ENCODE results near the gene OTOP3. TPM values are rescaled to one million over a fixed set of nuclear protein-coding genes. Genes with fewer than 3 reads are reported as not detected.
A peak's percentile ranks its signal among the peaks of the same experiment; 100 is the strongest.

Gene OTOP3
- total RNA-seq, 1 donor from 2014 or later: not detected

- no peaks in the 10 kb centered on the region for H3K36me3 Mint-ChIP-seq (ENCODE audit: low read depth)
- H3K27ac Mint-ChIP-seq (ENCODE audit: unreplicated experiment): no peak overlapping the region
- DNase-seq (ENCODE audit: low read depth, low spot score): no peak
- peaks cover 43% of the 10 kb centered on the region for H3K27me3 Mint-ChIP-seq (ENCODE audit: low read depth)
- peak overlapping the region; percentile 74 for H3K4me3 Mint-ChIP-seq
- TF ChIP-seq, protein P1, sequence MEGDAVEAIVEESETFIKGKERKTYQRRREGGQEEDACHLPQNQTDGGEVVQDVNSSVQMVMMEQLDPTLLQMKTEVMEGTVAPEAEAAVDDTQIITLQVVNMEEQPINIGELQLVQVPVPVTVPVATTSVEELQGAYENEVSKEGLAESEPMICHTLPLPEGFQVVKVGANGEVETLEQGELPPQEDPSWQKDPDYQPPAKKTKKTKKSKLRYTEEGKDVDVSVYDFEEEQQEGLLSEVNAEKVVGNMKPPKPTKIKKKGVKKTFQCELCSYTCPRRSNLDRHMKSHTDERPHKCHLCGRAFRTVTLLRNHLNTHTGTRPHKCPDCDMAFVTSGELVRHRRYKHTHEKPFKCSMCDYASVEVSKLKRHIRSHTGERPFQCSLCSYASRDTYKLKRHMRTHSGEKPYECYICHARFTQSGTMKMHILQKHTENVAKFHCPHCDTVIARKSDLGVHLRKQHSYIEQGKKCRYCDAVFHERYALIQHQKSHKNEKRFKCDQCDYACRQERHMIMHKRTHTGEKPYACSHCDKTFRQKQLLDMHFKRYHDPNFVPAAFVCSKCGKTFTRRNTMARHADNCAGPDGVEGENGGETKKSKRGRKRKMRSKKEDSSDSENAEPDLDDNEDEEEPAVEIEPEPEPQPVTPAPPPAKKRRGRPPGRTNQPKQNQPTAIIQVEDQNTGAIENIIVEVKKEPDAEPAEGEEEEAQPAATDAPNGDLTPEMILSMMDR (conservative IDR thresholded peaks at IDR 0.05): no peak
- H3K9me3 Mint-ChIP-seq: no peaks in the 10 kb centered on the region
- H3K4me1 Mint-ChIP-seq: peaks cover 5% of the 10 kb centered on the region
Measured at GRCh38 chr17:74970395-74970794, 34.7 kb downstream of the OTOP3 start.

DNA sequence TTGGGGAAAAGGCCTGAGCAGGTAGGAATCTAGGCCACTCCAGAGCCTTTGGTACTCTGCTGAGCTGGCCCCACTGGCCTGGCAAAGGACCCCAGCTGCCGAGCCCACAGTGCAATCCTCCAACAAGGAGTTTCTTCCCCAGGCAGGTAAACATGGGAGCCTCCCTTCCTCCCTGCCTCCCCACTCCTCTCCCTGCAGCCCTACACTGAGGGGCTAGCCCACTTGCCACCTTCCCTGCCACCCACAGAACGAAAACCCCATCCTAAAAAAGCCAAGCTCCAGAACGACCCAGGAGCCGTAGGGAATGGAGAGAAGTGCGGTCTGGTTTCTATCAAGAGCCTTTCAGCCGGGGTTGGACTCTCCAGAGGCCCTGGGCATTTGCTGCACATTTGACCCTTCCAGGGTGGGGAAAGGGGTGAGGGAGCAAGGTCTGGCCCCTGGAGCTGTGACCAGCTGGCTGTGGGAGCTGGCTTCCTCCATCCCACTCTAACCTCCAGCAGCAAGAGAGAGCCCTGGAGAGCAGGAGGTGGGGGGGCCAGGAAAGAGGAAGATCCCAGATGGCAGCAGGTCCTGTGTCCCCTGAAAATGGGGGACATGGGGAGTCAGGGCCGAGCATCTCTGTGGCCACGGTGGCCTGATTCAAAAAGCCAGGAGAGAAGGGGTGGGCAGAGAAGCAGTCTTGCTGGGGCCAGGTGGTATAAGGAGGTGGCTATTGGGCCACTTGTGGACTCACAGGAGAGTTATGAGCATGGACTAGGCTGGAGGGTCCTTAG is 35.6 kb downstream of the OTOP3 start:
- DNase-seq (ENCODE audit: low read depth, low spot score): no peak
- Mint-ChIP-seq H3K9me3 (no peaks in the 10 kb centered on the region), H3K4me3 (peak overlapping the region; percentile 74), H3K27me3 (ENCODE audit: low read depth) (peaks cover 52% of the 10 kb centered on the region), H3K27ac (ENCODE audit: unreplicated experiment) (no peak overlapping the region), H3K4me1 (peaks cover 5% of the 10 kb centered on the region), H3K36me3 (ENCODE audit: low read depth) (no peaks in the 10 kb centered on the region)
- TF ChIP-seq, protein P1 (conservative IDR thresholded peaks at IDR 0.05): no peak

DNA sequence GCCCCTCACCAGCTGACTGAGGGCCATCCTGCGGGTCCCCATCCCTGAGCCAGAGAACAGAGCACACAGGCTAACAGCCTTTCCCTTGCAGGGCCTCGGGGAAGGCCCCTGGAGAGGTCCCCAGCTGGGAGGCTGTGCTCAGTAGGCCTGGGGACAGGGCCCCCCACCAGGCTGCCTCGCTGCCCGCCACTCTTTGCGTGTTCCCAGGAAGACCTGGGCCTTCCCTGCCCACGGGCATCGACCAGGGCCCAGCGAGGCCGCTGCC is 36.1 kb downstream of the OTOP3 start:
- no peak for DNase-seq (ENCODE audit: low read depth, low spot score)
- TF ChIP-seq, protein P1 (conservative IDR thresholded peaks at IDR 0.05): no peak
- H3K4me3 Mint-ChIP-seq: peak overlapping the region; percentile 74
- H3K9me3 Mint-ChIP-seq: no peaks in the 10 kb centered on the region
- no peaks in the 10 kb centered on the region for H3K36me3 Mint-ChIP-seq (ENCODE audit: low read depth)
- H3K27ac Mint-ChIP-seq (ENCODE audit: unreplicated experiment): no peak overlapping the region
- peaks cover 5% of the 10 kb centered on the region for H3K4me1 Mint-ChIP-seq
- H3K27me3 Mint-ChIP-seq (ENCODE audit: low read depth): peaks cover 52% of the 10 kb centered on the region

DNA sequence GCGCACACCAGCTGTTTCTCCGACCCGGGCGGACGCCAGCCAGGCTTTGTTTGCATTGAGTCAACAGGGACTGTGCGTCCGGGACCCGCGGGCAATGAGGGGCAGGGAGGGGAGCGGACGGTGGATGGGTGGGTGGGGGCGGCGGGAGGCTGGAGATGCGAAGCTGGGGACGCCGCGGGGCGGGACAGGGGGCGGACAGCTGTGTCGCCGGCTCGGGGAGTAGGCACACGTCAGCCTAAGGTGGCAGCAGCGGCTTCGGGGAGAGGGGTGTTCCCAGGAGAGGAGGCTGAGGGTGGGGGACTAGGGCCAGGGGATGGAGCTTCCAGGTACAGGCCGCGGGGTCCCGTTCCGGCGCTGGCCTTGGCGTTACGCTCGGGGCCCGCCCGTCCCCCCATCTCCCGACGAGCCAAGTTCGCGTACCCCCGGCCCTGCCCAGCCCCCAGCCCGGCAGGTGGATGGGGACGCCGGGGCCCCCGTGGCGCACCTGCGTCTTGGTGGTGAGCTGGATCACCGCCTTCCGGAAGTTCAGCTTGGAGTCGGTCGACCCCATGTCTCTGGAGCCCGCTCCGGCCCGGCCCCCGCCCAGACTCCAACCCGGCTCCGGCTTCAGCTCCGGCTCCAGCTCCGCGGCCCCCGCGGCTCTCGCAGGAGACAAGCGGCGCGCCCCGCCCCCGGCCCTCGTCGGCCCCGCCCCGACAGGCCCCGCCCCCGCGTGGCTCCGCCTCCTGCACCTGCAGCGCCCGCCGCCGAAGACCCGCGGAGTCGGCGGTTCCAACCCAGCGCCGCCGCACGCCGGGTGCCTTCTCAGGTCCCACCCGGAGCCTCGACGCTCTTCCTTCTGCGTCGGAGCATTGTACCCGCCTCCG is 36.6 kb downstream of the OTOP3 start, which contains the start of gene HID1:
Gene HID1 (minus strand): TSS at position 653 of the 866 bp plus-strand sequence. CDS start 103 bp downstream, at position 550.
- DNase-seq (ENCODE audit: low read depth, low spot score): peak; percentile 59
- Mint-ChIP-seq H3K4me1 (peaks cover 5% of the 10 kb centered on the region), H3K9me3 (no peaks in the 10 kb centered on the region), H3K36me3 (ENCODE audit: low read depth) (no peaks in the 10 kb centered on the region), H3K27me3 (ENCODE audit: low read depth) (peaks cover 52% of the 10 kb centered on the region), H3K4me3 (peak within 1 kb of the TSS; percentile 85), H3K27ac (ENCODE audit: unreplicated experiment) (no peak within 1 kb of the TSS)
- TF ChIP-seq, protein P1 (conservative IDR thresholded peaks at IDR 0.05): no peak

GRCh38 chr17:74972973-74973328 is 37.3 kb downstream of the OTOP3 start:
- peaks cover 54% of the 10 kb centered on the region for H3K27me3 Mint-ChIP-seq (ENCODE audit: low read depth)
- peak overlapping the region; percentile 85 for H3K4me3 Mint-ChIP-seq
- H3K36me3 Mint-ChIP-seq (ENCODE audit: low read depth): no peaks in the 10 kb centered on the region
- DNase-seq (ENCODE audit: low read depth, low spot score): no peak
- no peak overlapping the region for H3K27ac Mint-ChIP-seq (ENCODE audit: unreplicated experiment)
- H3K4me1 Mint-ChIP-seq: peaks cover 5% of the 10 kb centered on the region
- H3K9me3 Mint-ChIP-seq: no peaks in the 10 kb centered on the region
- TF ChIP-seq, protein P1 (conservative IDR thresholded peaks at IDR 0.05): no peak
